Stimulated activated CD8-positive, alpha-beta memory T cell treated with anti-CD3 and anti-CD28 coated beads, Interleukin-15, amount 100 ng/mL, for 48 hours (primary cell): Measurements from ENCODE around the gene NCAPG2.

Experiments
- DNase-seq, 2 donors: peaks; one replicate each; pipeline ENCODE4 v3.0.0-alpha.2; 2020; ENCODE audit warnings: low read depth in 2 of 2

NCAPG2 gene

DNA sequence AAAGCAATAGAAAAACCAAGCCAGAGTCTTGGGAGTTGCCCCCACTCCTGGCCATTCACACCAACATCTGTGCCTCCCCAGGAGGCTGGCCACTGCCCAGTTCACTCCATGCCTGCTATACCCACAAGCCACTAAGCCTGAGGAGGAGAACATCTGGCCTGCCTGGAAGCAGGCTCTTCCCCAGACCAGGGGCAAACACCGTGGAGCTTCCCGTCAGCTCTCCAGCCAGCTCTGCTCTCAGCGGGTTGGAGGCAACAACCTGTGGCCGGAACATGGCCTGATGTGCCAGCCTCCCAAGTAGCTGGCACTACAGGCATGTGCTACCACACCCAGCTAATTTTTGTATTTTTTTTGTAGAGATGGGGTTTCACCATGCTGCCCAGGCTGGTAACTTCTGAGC, 107.9 kb downstream of the NCAPG2 start:
- no peak for DNase-seq

- DNase-seq = no peak
These were observed 108.3 kb downstream of the NCAPG2 start for GRCh38 chr7:158596309-158596708.

DNA sequence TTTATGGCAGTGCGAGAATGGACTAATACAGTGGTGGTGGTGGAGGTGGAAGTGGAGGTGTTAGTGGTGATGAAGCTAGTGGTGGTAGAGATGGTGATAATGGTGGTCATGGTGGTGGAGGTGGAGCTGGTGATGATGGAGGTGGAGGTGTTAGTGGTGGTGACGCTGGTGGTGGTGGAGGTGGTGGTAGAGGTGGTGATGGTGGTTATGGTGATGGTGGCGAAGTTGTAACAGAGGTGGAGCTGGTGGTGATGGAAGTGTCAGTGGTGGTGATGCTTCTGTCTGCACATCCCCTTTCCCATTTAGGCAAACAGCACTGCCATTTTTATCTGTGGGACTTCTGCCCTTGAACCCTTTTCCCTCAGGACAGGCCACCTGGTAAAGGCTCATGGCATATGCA, 109.5 kb downstream of the NCAPG2 start:
- no peak for DNase-seq

GRCh38 chr7:158592541-158592940, 112.1 kb downstream of the NCAPG2 start:
- DNase-seq = no peak

GRCh38 chr7:158591944-158592343, 112.7 kb downstream of the NCAPG2 start:
- DNase-seq = no peak

- no peak for DNase-seq
These were observed 114.4 kb downstream of the NCAPG2 start for GRCh38 chr7:158590181-158590530.

GRCh38 chr7:158589653-158590052, 115.0 kb downstream of the NCAPG2 start:
- DNase-seq = no peak

- no peak for DNase-seq
These were observed 115.6 kb downstream of the NCAPG2 start for GRCh38 chr7:158588878-158589442.

- DNase-seq = no peak
These were observed 116.3 kb downstream of the NCAPG2 start for GRCh38 chr7:158588085-158588877.

- peak; percentile 34 to 46 for DNase-seq
These were observed 117.2 kb downstream of the NCAPG2 start, which contains the start of gene PTPRN2 for GRCh38 chr7:158587162-158588084. Gene PTPRN2 (minus strand): TSS chr7:158587823.

GRCh38 chr7:158586499-158587161, 118.0 kb downstream of the NCAPG2 start:
- no peak for DNase-seq

GRCh38 chr7:158585721-158586498, 118.7 kb downstream of the NCAPG2 start:
- DNase-seq = no peak

- DNase-seq = no peak
These were observed 120.2 kb downstream of the NCAPG2 start for GRCh38 chr7:158584407-158584806.

- no peak for DNase-seq
These were observed 120.8 kb downstream of the NCAPG2 start for GRCh38 chr7:158583810-158584209.

GRCh38 chr7:158583143-158583542, 121.5 kb downstream of the NCAPG2 start:
- DNase-seq = no peak

DNA sequence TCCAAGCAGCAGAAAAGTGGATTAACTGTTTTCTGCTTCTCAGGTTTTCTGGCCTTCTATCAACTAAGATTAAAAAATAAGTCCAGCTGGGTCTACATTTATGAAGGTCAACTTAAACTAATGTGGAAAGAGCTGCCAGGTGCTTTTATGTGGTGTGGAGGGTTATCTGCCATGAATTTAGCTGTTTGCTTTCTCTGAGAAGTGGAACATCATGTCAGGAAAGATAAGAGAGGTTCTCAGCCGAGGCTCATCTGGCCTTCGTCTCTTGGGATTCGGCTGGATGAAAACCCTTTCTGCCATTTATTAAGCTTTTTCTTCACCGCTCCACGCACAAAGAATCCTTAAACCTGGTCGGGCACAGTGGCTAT, 122.5 kb downstream of the NCAPG2 start:
- no peak for DNase-seq

- no peak for DNase-seq
These were observed 123.0 kb downstream of the NCAPG2 start for GRCh38 chr7:158581440-158582088.
